ENCODE results near the gene OR2G6. TPM values are rescaled to one million over a fixed set of nuclear protein-coding genes. Genes with fewer than 3 reads are reported as not detected.
"Not testable (repeated sequence)": the region's sequence is repeated elsewhere in the genome, so short reads cannot be mapped to it uniquely, and the experiment has no call there.

Gene OR2G6
- total RNA-seq = not detected

DNA sequence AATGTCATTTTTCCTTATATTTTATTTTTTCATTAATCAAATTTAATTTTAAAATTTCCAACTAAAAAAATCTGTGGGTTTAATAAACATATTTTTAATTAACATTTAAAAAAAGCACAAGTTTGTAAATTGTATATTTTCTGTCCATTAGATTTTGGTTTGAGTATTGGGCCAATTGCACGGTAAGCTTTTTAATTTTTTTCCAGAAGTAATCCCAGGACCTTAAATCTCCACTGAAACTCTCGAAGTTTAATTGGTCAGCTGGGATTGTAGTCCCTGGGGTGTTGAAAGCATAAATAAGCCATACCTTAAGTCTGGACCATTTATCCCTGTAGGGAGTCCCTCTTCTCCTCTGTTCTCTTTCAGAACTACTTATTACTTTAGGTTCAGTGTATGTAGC lies at the start of gene OR2G6:
TSS of gene OR2G6 (plus strand) at position 301 of the 400 bp plus-strand sequence. CDS start 13,574 bp downstream, outside the sequence.
- TF ChIP-seq, protein P1, sequence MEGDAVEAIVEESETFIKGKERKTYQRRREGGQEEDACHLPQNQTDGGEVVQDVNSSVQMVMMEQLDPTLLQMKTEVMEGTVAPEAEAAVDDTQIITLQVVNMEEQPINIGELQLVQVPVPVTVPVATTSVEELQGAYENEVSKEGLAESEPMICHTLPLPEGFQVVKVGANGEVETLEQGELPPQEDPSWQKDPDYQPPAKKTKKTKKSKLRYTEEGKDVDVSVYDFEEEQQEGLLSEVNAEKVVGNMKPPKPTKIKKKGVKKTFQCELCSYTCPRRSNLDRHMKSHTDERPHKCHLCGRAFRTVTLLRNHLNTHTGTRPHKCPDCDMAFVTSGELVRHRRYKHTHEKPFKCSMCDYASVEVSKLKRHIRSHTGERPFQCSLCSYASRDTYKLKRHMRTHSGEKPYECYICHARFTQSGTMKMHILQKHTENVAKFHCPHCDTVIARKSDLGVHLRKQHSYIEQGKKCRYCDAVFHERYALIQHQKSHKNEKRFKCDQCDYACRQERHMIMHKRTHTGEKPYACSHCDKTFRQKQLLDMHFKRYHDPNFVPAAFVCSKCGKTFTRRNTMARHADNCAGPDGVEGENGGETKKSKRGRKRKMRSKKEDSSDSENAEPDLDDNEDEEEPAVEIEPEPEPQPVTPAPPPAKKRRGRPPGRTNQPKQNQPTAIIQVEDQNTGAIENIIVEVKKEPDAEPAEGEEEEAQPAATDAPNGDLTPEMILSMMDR (IDR thresholded peaks at IDR 0.05; ENCODE audit: low read depth) = not testable (repeated sequence)

DNA sequence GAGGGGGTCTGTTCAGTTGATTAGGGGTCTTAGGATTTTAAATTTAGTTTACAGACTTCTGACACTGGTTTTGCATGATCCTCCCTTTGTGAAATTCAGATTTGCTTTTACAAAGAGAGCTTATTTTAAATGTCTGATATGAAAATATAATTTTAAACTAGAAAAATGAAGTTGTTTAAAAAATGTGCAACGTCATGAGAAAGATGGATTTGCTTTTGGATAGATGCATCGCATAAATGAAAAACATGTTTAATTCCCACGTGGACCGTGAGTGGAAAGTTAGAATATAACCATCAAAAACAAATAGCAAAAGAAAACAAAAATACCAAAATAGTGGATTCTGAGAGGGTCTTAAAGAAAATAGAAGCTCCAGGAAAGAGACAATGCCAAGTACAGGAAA lies 36.7 kb upstream of the OR2G6 start:
- TF ChIP-seq, protein P1 (IDR thresholded peaks at IDR 0.05; ENCODE audit: low read depth) = no peak

DNA sequence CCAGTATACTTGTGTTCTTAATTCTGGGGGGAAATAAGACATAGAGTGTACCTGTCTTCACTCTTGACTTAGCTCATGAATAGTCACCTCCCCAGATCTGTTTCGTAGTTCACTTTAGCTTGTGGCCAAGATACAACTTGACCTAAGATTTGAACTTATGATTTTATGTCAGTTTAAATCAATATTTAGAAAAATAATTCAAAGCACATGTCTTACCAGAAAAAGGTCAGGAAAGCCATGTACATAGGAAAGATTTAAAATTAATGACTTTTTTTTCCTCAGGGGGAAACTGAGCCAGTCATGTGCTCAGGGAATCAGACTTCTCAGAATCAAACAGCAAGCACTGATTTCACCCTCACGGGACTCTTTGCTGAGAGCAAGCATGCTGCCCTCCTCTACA lies 34.8 kb upstream of the OR2G6 start, which contains the start of gene OR2T3:
TSS of gene OR2T3 (plus strand) at position 301 of the 400 bp plus-strand sequence. CDS start at position 301, 0 bp downstream.
- TF ChIP-seq, protein P1 (IDR thresholded peaks at IDR 0.05; ENCODE audit: low read depth) = not testable (repeated sequence)

DNA sequence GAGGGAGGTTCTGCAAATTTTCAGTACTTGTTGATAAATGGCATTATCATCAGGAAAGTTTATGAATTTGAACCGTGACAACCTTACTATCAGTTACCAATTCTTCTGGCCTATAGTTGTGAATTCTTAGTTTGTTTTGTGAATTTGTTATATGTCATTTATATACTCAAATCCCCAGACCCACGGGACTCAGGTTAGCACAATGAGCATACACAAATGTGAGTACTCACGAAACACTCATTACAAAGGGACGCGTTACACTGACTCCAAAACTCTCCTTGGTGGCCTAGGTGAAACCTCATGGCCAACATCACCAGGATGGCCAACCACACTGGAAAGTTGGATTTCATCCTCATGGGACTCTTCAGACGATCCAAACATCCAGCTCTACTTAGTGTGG lies 19.6 kb upstream of the OR2G6 start, which contains the start of gene OR2T5:
TSS of gene OR2T5 (plus strand) at position 301 of the 400 bp plus-strand sequence. CDS start at position 301, 0 bp downstream.
- TF ChIP-seq, protein P1 (IDR thresholded peaks at IDR 0.05; ENCODE audit: low read depth) = not testable (repeated sequence)

DNA sequence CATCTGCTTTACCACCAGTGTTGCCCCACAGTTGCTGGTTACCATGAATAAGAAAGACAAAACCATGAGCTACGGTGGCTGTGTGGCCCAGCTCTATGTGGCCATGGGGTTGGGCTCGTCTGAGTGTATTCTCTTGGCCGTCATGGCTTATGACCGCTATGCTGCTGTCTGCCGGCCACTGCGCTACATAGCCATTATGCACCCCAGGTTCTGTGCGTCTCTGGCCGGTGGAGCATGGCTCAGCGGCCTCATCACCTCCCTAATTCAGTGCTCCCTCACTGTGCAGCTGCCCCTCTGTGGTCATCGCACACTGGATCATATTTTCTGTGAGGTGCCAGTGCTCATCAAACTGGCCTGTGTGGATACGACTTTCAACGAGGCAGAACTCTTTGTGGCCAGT lies 14.0 kb downstream of the OR2G6 start:
- TF ChIP-seq, protein P1 (IDR thresholded peaks at IDR 0.05; ENCODE audit: low read depth) = no peak

DNA sequence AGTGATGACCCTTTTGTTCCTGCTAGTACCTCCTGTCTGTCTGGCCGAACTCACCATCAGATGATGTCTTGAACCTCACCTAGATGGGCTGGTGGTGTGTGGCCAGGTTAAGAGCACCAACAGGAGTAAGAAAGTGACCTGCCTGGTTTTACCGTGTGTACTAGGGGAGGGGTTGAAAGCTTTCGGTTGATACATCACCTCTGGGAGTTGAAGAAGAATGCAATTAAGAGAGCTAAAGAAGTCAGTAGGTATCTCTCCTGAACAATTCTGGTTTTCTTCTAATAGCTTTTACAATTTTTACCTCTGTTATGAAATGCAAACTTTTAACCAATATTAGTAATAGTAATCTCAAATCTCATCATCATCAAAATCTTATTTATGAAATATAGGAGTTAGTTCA lies 54.8 kb downstream of the OR2G6 start, which contains the start of gene OR2T29:
TSS of gene OR2T29 (minus strand) at position 101 of the 400 bp plus-strand sequence. CDS start 3,281 bp downstream, outside the sequence.
- TF ChIP-seq, protein P1 (IDR thresholded peaks at IDR 0.05; ENCODE audit: low read depth) = not testable (repeated sequence)

DNA sequence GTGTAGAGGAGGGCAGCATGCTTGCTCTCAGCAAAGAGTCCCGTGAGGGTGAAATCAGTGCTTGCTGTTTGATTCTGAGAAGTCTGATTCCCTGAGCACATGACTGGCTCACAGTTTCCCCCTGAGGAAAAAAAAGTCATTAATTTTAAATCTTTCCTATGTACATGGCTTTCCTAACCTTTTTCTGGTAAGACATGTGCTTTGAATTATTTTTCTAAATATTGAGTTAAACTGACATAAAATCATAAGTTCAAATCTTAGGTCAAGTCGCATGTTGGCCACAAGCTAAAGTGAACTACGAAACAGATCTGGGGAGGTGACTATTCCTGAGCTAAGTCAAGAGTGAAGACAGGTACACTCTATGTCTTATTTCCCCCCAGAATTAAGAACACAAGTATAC lies 66.8 kb downstream of the OR2G6 start, which contains the start of gene OR2T34:
TSS of gene OR2T34 (minus strand) at position 101 of the 400 bp plus-strand sequence. CDS start at position 101, 0 bp downstream.
- TF ChIP-seq, protein P1 (IDR thresholded peaks at IDR 0.05; ENCODE audit: low read depth) = not testable (repeated sequence)
